GM18511 (cell line): ENCODE data around the gene GGN.

Experiments
- ATAC-seq: cut with Tn5 transposase; IDR thresholded peaks from one replicate; pipeline ENCODE4 v1.9.1; 2021; ENCODE audit warnings: mild to moderate bottlenecking, moderate library complexity; ENCODE audit not compliant: unreplicated experiment

Gene GGN

GRCh38 chr19:38388349-38389100, 691 bp upstream of the GGN start, which contains the start of gene SPRED3:
TSS of gene SPRED3 (plus strand) at chr19:38388697. CDS start at chr19:38390303, 1,606 bp downstream.
- ATAC-seq: no peak

- peak; percentile 23 for ATAC-seq
Observed at GRCh38 chr19:38386971-38387549, 774 bp downstream of the GGN start.

GRCh38 chr19:38386300-38386970, 1.4 kb downstream of the GGN start:
- ATAC-seq: no peak

- ATAC-seq: no peak
Observed at GRCh38 chr19:38385804-38386257, 2.0 kb downstream of the GGN start.

GRCh38 chr19:38385057-38385803, 2.6 kb downstream of the GGN start:
- ATAC-seq: no peak

GRCh38 chr19:38384209-38385027, 3.4 kb downstream of the GGN start:
- ATAC-seq: no peak

GRCh38 chr19:38383743-38384142, 4.1 kb downstream of the GGN start:
- no peak for ATAC-seq

- ATAC-seq: no peak
Observed at GRCh38 chr19:38383184-38383583, 4.7 kb downstream of the GGN start.

- no peak for ATAC-seq
Observed at GRCh38 chr19:38381138-38381537, 6.7 kb downstream of the GGN start.

- no peak for ATAC-seq
Observed at GRCh38 chr19:38378866-38379265, 9.0 kb downstream of the GGN start.

- no peak for ATAC-seq
Observed at GRCh38 chr19:38377052-38377451, 10.8 kb downstream of the GGN start.

- no peak for ATAC-seq
Observed at GRCh38 chr19:38376576-38376975, 11.3 kb downstream of the GGN start.

GRCh38 chr19:38375748-38376147, 12.1 kb downstream of the GGN start:
- no peak for ATAC-seq

- no peak for ATAC-seq
Observed at GRCh38 chr19:38375098-38375493, 12.7 kb downstream of the GGN start.

GRCh38 chr19:38374332-38375097, 13.3 kb downstream of the GGN start, which contains the start of gene PSMD8:
TSS of gene PSMD8 (plus strand) at chr19:38374571. CDS start at chr19:38374602, 31 bp downstream.
- ATAC-seq: peak; percentile 94

- ATAC-seq: no peak
Observed at GRCh38 chr19:38373907-38374331, 13.9 kb downstream of the GGN start.

GRCh38 chr19:38371081-38371480, 16.8 kb downstream of the GGN start:
- ATAC-seq: no peak

GRCh38 chr19:38370299-38370698, 17.5 kb downstream of the GGN start:
- ATAC-seq: no peak

GRCh38 chr19:38369584-38369983, 18.2 kb downstream of the GGN start:
- no peak for ATAC-seq
